Astrocyte (in vitro differentiated cells and primary cell): ENCODE measurements around the gene PSENEN.

Experiments used
- CTCF ChIP-seq: IDR thresholded peaks from 2 replicates; pipeline ENCODE4 v1.5.1; 2011; ENCODE audit warnings: low read depth, mild to moderate bottlenecking, inconsistent platforms, low read length, moderate library complexity; ENCODE audit not compliant: insufficient read depth
- EZH2 ChIP-seq: IDR thresholded peaks from 2 replicates; pipeline ENCODE4 v1.6.1; 2012; ENCODE audit warnings: mild to moderate bottlenecking, low read length, inconsistent platforms; ENCODE audit not compliant: insufficient read depth

- TF ChIP-seq CTCF (no peak), EZH2 (no peak)
Measured at GRCh38 chr19:35756377-35757230, 11.2 kb downstream of the PSENEN start, which contains the start of gene HSPB6.
